B cell (primary cell): ENCODE results near the gene MIOS.

Experiments used
- CTCF ChIP-seq: fragments of 200-600 bp; IDR thresholded peaks from one replicate; pipeline ENCODE4 v1.8.0; 2022; ENCODE audit warnings: antibody characterized with exemption, mild to moderate bottlenecking
- EZH2 ChIP-seq: IDR thresholded peaks from 2 replicates; pipeline ENCODE4 v1.6.1; 2012; ENCODE audit warnings: borderline replicate concordance, low read depth, mild to moderate bottlenecking, moderate library complexity, low read length; ENCODE audit not compliant: insufficient read depth, poor library complexity, severe bottlenecking

GRCh38 chr7:7527047-7527446, 39.6 kb upstream of the MIOS start:
- TF ChIP-seq CTCF (no peak), EZH2 (no peak)
